Activated CD8-positive, alpha-beta memory T cell treated with anti-CD3 and anti-CD28 coated beads, Interleukin-2, amount 50 U/mL, for 48 hours (primary cell): Measurements from ENCODE around the gene SLC45A3.
"Not testable (repeated sequence)": the region's sequence is repeated elsewhere in the genome, so short reads cannot be mapped to it uniquely, and the experiment has no call there.

Source experiments
- DNase-seq: peaks from one replicate; pipeline ENCODE4 v3.0.0-alpha.2; 2020

SLC45A3 gene

DNA sequence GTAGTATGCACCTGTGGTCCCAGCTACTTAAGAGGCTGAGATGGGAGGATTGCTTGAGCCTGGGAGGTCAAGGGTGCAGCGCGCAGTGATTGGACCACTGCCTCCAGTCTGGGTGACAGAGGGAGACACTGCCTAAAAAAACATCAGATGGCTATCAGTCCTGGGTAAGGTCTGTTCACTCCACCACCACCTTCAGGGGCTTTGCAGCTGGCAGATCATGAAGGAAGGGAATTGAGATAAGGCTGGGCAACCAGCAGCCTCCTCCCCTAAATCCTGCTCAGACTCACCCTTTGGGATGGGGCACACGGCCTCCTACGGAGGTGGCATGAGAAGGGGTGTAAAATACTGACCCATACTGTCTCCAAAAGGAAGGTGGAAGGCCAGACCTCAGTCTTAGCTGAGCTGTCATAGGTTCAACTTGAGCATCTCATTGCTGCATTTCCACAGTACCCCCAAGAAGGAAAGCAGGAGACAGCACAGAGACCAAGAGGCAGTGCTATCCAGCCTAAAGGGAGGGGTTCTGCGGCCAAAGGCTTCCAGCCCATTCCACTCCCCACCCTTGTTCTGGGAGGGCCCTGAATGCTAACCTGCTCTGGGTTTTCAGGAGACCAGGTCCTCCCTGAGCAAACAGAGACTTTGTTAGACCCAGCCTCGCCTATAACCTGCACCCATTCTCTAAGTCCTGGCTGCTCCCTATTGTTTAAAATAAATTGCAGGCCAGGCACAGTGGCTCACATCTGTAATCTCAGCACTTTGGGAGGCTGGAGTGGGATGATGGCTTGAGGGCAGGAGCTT, 13.7 kb downstream of the SLC45A3 start:
- no peak for DNase-seq

GRCh38 chr1:205665201-205666045, 14.9 kb downstream of the SLC45A3 start:
- no peak for DNase-seq

DNA sequence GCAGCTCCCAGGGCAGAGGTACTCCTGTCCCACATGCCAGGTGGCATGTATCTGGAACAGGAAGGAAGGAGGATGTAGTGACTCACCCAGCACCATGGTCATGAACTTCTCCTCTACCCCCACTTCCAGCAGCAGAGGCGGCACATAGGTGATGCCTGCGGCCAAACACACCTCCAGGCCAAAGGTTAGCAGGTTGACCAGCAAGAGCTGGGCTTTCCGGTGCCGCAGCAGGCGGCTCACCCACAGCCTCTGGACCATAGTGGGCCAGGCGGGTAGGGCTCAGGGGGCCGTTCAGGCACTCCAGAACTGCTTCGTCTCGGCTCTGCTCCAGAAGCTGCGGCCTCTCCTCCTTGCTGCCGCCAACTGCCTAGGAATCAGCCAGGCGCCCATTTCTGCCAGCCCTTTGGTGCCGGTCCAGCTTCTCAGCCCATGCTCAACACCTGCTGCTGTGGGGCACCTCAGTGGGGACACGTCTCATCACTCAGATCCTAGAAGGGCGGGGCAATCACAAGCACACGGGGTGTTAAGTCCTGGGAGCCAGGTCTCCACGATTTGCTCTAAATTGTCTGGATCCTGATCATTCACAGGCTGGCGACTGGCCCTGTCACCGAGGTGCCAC, 15.8 kb downstream of the SLC45A3 start:
- no peak for DNase-seq

GRCh38 chr1:205663286-205663936, 16.9 kb downstream of the SLC45A3 start:
- DNase-seq: no peak

GRCh38 chr1:205662791-205663190, 17.5 kb downstream of the SLC45A3 start:
- DNase-seq: no peak

GRCh38 chr1:205662135-205662738, 18.1 kb downstream of the SLC45A3 start:
- DNase-seq: no peak

DNA sequence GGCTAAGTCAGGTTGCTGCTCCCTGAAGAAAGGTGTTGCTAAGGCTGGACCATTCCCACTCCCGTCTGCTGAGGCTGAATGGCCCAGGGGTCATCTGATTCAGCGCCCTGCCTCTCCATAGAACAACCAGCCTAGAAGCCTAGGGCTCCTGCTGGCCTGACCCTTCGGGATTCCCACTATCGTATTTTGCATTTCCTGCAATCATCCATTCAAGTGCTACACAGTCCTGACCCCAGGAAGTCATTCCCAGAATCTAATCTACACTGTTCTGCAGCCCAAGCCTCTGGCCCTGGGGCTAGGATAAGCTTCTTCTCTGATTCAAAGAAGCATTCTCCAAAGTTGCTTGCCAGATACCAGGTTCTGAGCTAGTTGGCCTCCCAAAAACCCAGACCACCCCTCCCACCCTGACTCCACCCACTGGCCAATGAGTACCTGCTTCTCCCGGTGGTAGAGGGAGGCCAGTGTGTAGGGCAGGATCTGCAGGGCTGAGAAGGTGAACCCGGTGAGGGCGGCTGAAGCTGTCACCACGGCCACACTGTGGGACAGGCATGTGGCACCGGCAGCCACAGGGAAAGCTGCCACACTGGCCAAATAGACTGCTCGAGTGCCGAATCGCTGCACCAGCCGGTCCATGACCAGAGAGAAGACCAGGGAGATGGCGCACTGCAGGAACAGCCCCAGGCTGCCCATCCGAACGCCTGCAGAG, 18.7 kb downstream of the SLC45A3 start:
- DNase-seq: no peak

GRCh38 chr1:205660361-205660760, 19.9 kb downstream of the SLC45A3 start:
- DNase-seq: no peak

DNA sequence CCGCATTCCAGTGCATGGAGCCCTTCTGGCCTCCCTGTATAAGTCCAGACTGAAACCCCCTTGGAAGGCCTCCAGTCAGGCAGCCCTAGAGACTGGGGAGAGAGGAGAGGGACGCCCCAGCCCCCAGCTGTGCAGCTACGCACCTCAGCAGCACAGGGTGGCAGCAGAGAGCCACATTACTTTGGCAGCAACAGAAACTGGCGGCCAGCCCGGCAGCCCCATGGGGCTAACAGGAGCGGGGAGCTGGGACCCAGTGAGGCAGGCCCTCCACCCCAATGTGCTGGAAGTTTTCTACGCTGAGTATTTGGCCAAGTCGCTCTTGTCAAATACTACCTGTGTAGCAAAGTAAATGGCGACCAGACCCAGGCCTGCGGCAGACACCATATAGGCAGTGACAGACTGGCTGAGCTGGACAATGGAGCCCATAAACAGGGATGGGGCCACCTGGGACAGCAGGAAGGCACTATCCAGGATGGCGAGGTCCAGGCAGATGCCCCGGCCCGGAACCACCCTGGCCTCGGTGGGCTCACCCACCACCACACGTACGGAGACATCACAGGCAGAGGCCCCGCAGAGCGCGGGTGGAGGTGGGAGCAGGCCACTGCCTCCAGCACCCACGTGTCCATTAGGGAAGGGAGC, 21.2 kb downstream of the SLC45A3 start:
- DNase-seq: peak; percentile 86

DNA sequence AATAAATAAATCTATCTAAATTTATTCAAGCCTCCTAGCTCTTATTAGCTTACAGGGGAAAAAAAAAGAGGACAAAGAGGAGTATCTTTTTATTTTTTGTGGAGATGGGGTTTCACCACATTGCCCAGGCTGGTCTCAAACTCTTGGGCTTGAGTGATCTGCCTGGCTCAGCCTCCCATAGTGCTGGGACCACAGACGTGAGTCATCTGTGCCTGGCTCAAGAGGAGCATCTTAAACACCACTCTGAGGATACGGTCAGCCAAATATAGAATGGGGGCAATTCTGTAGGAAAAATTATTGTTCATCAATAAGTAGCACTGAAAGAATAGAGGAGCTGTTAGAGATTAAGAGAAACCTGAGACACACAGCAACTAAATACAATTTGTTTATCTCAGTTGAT, 24.1 kb downstream of the SLC45A3 start:
- DNase-seq: no peak

- no peak for DNase-seq
Observed at GRCh38 chr1:205652984-205653383, 27.3 kb downstream of the SLC45A3 start.

DNA sequence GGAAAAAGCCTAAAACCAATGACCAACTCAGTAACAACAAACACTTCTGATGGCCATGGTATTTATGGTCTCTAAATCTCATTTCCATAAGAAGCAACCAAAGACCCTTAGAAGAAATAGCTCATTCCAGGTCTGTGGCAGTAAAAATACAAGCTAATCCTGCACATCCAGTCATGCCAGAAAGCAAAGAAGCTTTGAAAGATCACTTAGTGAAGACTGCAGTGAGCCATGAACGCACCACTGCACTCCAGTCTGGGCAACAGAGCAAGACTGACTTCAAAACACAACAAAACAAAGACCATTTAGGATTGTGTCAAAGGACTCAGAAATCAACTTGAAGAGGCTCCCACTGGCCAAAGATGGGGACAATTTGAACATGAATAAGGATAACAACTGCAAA, 30.1 kb downstream of the SLC45A3 start:
- no peak for DNase-seq

- no peak for DNase-seq
Observed at GRCh38 chr1:205645519-205645918, 34.8 kb downstream of the SLC45A3 start.

- DNase-seq: no peak
Observed at GRCh38 chr1:205642679-205643307, 37.5 kb downstream of the SLC45A3 start.

DNA sequence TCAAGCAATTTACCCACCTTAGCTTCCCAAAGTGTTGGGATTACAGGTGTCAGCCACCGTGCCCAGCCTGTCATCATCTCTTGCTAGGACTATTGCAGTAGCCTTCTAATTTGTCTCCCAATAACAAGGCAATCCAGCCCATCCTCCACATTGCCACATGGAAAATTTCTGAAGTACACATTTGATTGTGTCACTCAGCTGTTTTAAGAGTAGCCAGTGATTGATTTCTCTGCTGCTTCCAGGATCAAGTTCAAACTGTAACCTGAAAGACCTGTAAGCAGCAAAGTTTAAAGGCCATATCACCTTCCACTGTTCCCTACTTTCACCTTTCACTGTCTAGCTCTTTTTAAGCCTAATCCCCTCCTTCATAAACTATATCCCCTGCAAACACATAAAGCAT, 40.7 kb downstream of the SLC45A3 start:
- DNase-seq: no peak

- DNase-seq: no peak
Observed at GRCh38 chr1:205637854-205638468, 42.3 kb downstream of the SLC45A3 start.

DNA sequence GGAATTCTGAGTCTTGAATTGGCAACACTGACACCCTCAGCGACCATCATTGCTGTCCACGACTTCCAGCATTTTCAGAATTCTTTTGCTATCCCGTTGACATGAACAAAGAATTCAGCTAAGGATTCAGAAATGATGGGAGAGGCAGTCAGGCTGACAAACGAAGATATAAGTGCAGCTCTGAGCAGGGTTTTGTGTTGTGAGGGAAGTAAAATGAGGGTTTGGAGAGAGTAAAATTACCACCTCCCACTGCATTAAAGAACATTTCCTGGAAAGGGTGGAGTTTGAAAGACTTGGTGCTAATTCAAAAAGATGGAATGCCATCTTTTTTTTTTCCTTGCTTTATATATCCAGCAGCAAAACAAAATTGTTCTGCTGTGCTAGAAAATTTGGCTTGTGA, 43.6 kb downstream of the SLC45A3 start:
- no peak for DNase-seq

- not testable (repeated sequence) for DNase-seq
Observed at GRCh38 chr1:205636138-205636530, 44.2 kb downstream of the SLC45A3 start.

GRCh38 chr1:205633421-205633976, 46.8 kb downstream of the SLC45A3 start:
- DNase-seq: no peak

DNA sequence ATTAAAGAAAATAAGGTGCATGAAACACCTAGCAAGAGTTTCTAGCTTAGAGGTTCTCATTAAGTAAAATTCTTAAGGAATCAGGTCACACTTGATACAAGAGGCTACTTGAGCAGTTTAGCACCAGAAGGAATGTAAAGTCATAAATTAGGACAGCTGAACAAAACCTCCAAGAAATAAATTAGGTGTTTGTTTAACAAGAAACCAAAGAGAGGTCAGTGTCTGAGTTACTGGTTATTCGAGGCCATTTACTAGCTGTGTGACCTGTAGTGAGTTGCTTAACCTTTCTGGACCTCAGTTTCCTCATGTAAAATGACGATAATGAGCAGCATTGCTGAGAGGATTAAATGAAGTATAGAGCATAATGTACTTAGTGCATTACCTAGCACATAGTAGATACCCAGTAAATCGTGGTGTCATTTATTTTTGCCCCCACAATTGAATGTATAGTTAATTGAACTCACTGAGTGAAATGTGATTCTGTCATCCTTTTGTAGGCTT, 47.6 kb downstream of the SLC45A3 start:
- DNase-seq: no peak
